CD4-positive, alpha-beta T cell treated with Interferon alpha-2 for 1 hour (primary cell): ENCODE measurements around the gene PLA2G2F.

Experiments used
- DNase-seq, 2 donors: peaks; one replicate each; pipeline ENCODE4 v3.0.0-alpha.2; 2020 to 2022

The PLA2G2F gene

GRCh38 chr1:20192364-20192763 lies 53.2 kb downstream of the PLA2G2F start:
- DNase-seq: no peak

- no peak for DNase-seq
Observed at GRCh38 chr1:20192871-20193411, 53.8 kb downstream of the PLA2G2F start.

- DNase-seq: no peak
Observed at GRCh38 chr1:20194224-20194623, 55.1 kb downstream of the PLA2G2F start.

- DNase-seq: peak; percentile 64 to 74
Observed at GRCh38 chr1:20194757-20195461, 55.8 kb downstream of the PLA2G2F start.

GRCh38 chr1:20195462-20195780 lies 56.3 kb downstream of the PLA2G2F start:
- DNase-seq: no peak

GRCh38 chr1:20197329-20197791 lies 58.2 kb downstream of the PLA2G2F start:
- DNase-seq: no peak

GRCh38 chr1:20198296-20198695 lies 59.2 kb downstream of the PLA2G2F start:
- no peak for DNase-seq

GRCh38 chr1:20198918-20199317 lies 59.8 kb downstream of the PLA2G2F start:
- DNase-seq: no peak

- DNase-seq: no peak
Observed at GRCh38 chr1:20199403-20199802, 60.3 kb downstream of the PLA2G2F start.

- DNase-seq: no peak
Observed at GRCh38 chr1:20199840-20200239, 60.7 kb downstream of the PLA2G2F start.
